SIG-M5 (cell line): Measurements from ENCODE around the gene DBH.

Source experiments
- DNase-seq: peaks from one replicate; lab custom pipeline; 2025; lab: John Stamatoyannopoulos, UW

DBH gene

GRCh38 chr9:133701981-133702797 lies 66.0 kb downstream of the DBH start:
- DNase-seq: no peak

- no peak for DNase-seq
These were observed 66.8 kb downstream of the DBH start for GRCh38 chr9:133702798-133703590.

- no peak for DNase-seq
These were observed 67.6 kb downstream of the DBH start for GRCh38 chr9:133703591-133704399.

- DNase-seq: no peak
These were observed 68.6 kb downstream of the DBH start for GRCh38 chr9:133704711-133705181.

- no peak for DNase-seq
These were observed 69.4 kb downstream of the DBH start for GRCh38 chr9:133705576-133705975.

- DNase-seq: no peak
These were observed 70.3 kb downstream of the DBH start for GRCh38 chr9:133706307-133707050.

- no peak for DNase-seq
These were observed 71.1 kb downstream of the DBH start for GRCh38 chr9:133707065-133707762.

- no peak for DNase-seq
These were observed 71.6 kb downstream of the DBH start for GRCh38 chr9:133707763-133708245.

- DNase-seq: no peak
These were observed 72.3 kb downstream of the DBH start for GRCh38 chr9:133708246-133709014.
